CD4-positive, alpha-beta T cell (primary cell): ENCODE results near the gene SIX3. TPM values are rescaled to one million over a fixed set of nuclear protein-coding genes. Genes with fewer than 3 reads are reported as not detected.

Experiments used
- ATAC-seq: fragments of 200-7000 bp; cut with Tn5 transposase; one replicate; pipeline ENCODE4 v1.10.0; 2022; ENCODE audit warnings: mild to moderate bottlenecking; ENCODE audit not compliant: poor library complexity
- CTCF ChIA-PET: fragments of 350-600 bp; sonication (Branson Sonifier 250); formaldehyde crosslinking; loops from one replicate; lab custom pipeline; 2021; ENCODE audit warnings: antibody characterized with exemption, inconsistent platforms; lab: Charles Lee
- POLR2A ChIA-PET: fragments of 350-600 bp; sonication (Branson Sonifier 250); formaldehyde crosslinking; loops from one replicate; lab custom pipeline; 2021; ENCODE audit warnings: antibody characterized with exemption, inconsistent platforms; lab: Charles Lee
- DNase-seq, 14 experiments: peaks; one replicate each; pipeline ENCODE4 v3.0.0-alpha.2; 2013 to 2020; ENCODE audit warnings: mixed read lengths in 2 of 14
- H3K27ac ChIP-seq, 2 donors: one replicate each; pipeline versions ENCODE4 v1.5.1 to v1.7.0; 2013; ENCODE audit warnings: low read length in 2 of 2, low read depth in 1 of 2, mild to moderate bottlenecking in 1 of 2
- H3K27me3 ChIP-seq, 2 experiments: 1 replicate in 1 of 2; 2 replicates in 1 of 2; pipeline versions ENCODE4 v1.6.1 to v1.7.0; 2013; ENCODE audit warnings: low read length in 2 of 2, control low read depth in 1 of 2, mild to moderate bottlenecking in 1 of 2, moderate library complexity in 1 of 2; ENCODE audit not compliant: insufficient read depth in 2 of 2, control insufficient read depth in 1 of 2
- H3K36me3 ChIP-seq: one replicate; pipeline ENCODE4 v1.6.1; 2013; ENCODE audit warnings: low read length, control low read depth; ENCODE audit not compliant: insufficient read depth
- H3K4me1 ChIP-seq: one replicate; pipeline ENCODE4 v1.6.1; 2013; ENCODE audit warnings: low read length, control low read depth; ENCODE audit not compliant: insufficient read depth
- H3K4me3 ChIP-seq: one replicate; pipeline ENCODE4 v1.5.1; 2013; ENCODE audit warnings: mild to moderate bottlenecking, low read length, moderate library complexity
- H3K9me3 ChIP-seq, 2 experiments: 1 replicate in 1 of 2; 2 replicates in 1 of 2; pipeline versions ENCODE4 v1.6.1 to v1.7.0; 2013; ENCODE audit warnings: low read length in 2 of 2, mild to moderate bottlenecking in 2 of 2, control low read depth in 1 of 2, moderate library complexity in 1 of 2; ENCODE audit not compliant: control insufficient read depth in 1 of 2, insufficient read depth in 1 of 2
- H3K27ac Mint-ChIP-seq: one replicate; pipeline ENCODE4 v1.8.0; 2020; ENCODE audit warnings: mixed read lengths
- H3K27me3 Mint-ChIP-seq: one replicate; pipeline ENCODE4 v1.8.0; 2021; ENCODE audit warnings: mixed read lengths
- H3K36me3 Mint-ChIP-seq: one replicate; pipeline ENCODE4 v1.8.0; 2021; ENCODE audit warnings: low read depth, mixed read lengths
- H3K4me1 Mint-ChIP-seq: one replicate; pipeline ENCODE4 v1.8.0; 2021; ENCODE audit warnings: low read depth, mixed read lengths
- H3K4me3 Mint-ChIP-seq: one replicate; pipeline ENCODE4 v1.8.0; 2020; ENCODE audit warnings: mild to moderate bottlenecking, mixed read lengths
- H3K9me3 Mint-ChIP-seq: one replicate; pipeline ENCODE4 v1.8.0; 2020; ENCODE audit warnings: mixed read lengths
- CTCF ChIP-seq: fragments of 200-600 bp; IDR thresholded peaks from one replicate; pipeline ENCODE4 v1.8.0; 2022; ENCODE audit warnings: antibody characterized with exemption, mild to moderate bottlenecking
- intact Hi-C, 2 experiments: fragments of 100-400 bp; cut with DNase I in 1 of 2; cut with micrococcal nuclease in 1 of 2; formaldehyde crosslinking; loops; one replicate each; pipeline versions ENCODE4 v1.15.1 to v1.9.0; 2023 to 2025; cut with DNase I, micrococcal nuclease
- total RNA-seq, 174 experiments: library from RNA in 2 of 174; stranded (reverse) in 2 of 174; gene quantifications; one replicate each; pipeline ENCODE4 v1.2.3 and lab custom pipeline; 2021 to 2026

The SIX3 gene
- total RNA-seq, 2 experiments from 2014 or later = not detected

- no peak overlapping the region for H3K4me3 ChIP-seq
- no peak for DNase-seq
- ChIA-PET POLR2A (no interaction called here), CTCF (no interaction called here)
- Mint-ChIP-seq H3K4me1 (peaks cover 43% of the 10 kb centered on the region), H3K27me3 (peaks cover 69% of the 10 kb centered on the region), H3K36me3 (no peaks in the 10 kb centered on the region), H3K4me3 (peak overlapping the region; percentile 60), H3K9me3 (no peaks in the 10 kb centered on the region), H3K27ac (no peak overlapping the region)
- no peak for ATAC-seq
- peaks cover 0 to 21% of the 10 kb centered on the region in 2 experiments for H3K9me3 ChIP-seq
- TF ChIP-seq CTCF = no peak
- H3K27me3 ChIP-seq = peaks cover 83 to 93% of the 10 kb centered on the region in 2 experiments
- intact Hi-C loops = no loop called here
- H3K4me1 ChIP-seq = peaks cover 47% of the 10 kb centered on the region
- H3K27ac ChIP-seq = no peak overlapping the region
- H3K36me3 ChIP-seq = no peaks in the 10 kb centered on the region
Observed at GRCh38 chr2:44940049-44940494, 1.4 kb upstream of the SIX3 start.

- CTCF ChIA-PET = no interaction called here
- no peak for ATAC-seq
Observed at GRCh38 chr2:44940732-44941464, 604 bp upstream of the SIX3 start.

GRCh38 chr2:44942304-44943030 is 965 bp downstream of the SIX3 start:
- H3K27ac ChIP-seq = no peak overlapping the region
- peak overlapping the region; percentile 71 for H3K4me3 Mint-ChIP-seq
- CTCF ChIA-PET = no interaction called here
- H3K27me3 Mint-ChIP-seq = peaks cover 75% of the 10 kb centered on the region
- peaks cover 41% of the 10 kb centered on the region for H3K4me1 Mint-ChIP-seq
- no peak for TF ChIP-seq CTCF
- DNase-seq (peak in 2 of 14 experiments; percentile 5 to 18), ATAC-seq (no peak)
- H3K27ac Mint-ChIP-seq = no peak overlapping the region
- peaks cover 0 to 15% of the 10 kb centered on the region in 2 experiments for H3K9me3 ChIP-seq
- peak overlapping the region; percentile 10 for H3K4me3 ChIP-seq
- POLR2A ChIA-PET = no interaction called here
- H3K36me3 ChIP-seq = no peaks in the 10 kb centered on the region
- peaks cover 38% of the 10 kb centered on the region for H3K4me1 ChIP-seq
- peaks cover 80 to 91% of the 10 kb centered on the region in 2 experiments for H3K27me3 ChIP-seq
- H3K36me3 Mint-ChIP-seq = no peaks in the 10 kb centered on the region
- no peaks in the 10 kb centered on the region for H3K9me3 Mint-ChIP-seq
- intact Hi-C loops = no loop called here

More at GRCh38 chr2:44940732-44941464, 604 bp upstream of the SIX3 start:
- Mint-ChIP-seq H3K4me1 (peaks cover 51% of the 10 kb centered on the region), H3K4me3 (peak overlapping the region; percentile 85), H3K36me3 (no peaks in the 10 kb centered on the region), H3K27ac (no peak overlapping the region), H3K27me3 (peaks cover 77% of the 10 kb centered on the region), H3K9me3 (no peaks in the 10 kb centered on the region)
- H3K27ac ChIP-seq = no peak overlapping the region
- peaks cover 0 to 16% of the 10 kb centered on the region in 2 experiments for H3K9me3 ChIP-seq
- intact Hi-C loops = no loop called here
- no peaks in the 10 kb centered on the region for H3K36me3 ChIP-seq
- peaks cover 43% of the 10 kb centered on the region for H3K4me1 ChIP-seq
- DNase-seq = no peak
- peak overlapping the region; percentile 41 for H3K4me3 ChIP-seq
- POLR2A ChIA-PET = no interaction called here
- TF ChIP-seq CTCF = no peak
- peaks cover 84 to 91% of the 10 kb centered on the region in 2 experiments for H3K27me3 ChIP-seq
